GM23338 (cell line): ENCODE measurements around the gene CACNA2D3. TPM values are rescaled to one million over a fixed set of nuclear protein-coding genes. Genes with fewer than 3 reads are reported as not detected.

ENCODE experiments used
- ATAC-seq: fragments of 200-7000 bp; cut with Tn5 transposase; 3 replicates; pipeline ENCODE4 v1.9.1; 2020
- DNase-seq: peaks from one replicate; pipeline ENCODE4 v3.0.0-alpha.2; 2015; ENCODE audit warnings: low spot score
- H2AFZ ChIP-seq: fragments of 200-600 bp; sonication (generic); 2 replicates; pipeline ENCODE4 v1.8.0; 2016; ENCODE audit warnings: antibody characterized with exemption, mild to moderate bottlenecking, moderate library complexity
- H3F3A ChIP-seq: fragments of 200-600 bp; sonication (generic); replicated peaks from 2 replicates; pipeline ENCODE4 v1.8.0; 2017; ENCODE audit warnings: antibody characterized with exemption, mixed run types, low read depth
- H3K27ac ChIP-seq: fragments of 200-600 bp; sonication (generic); 2 replicates; pipeline ENCODE4 v1.6.1; 2016; ENCODE audit warnings: low read depth
- H3K27me3 ChIP-seq: fragments of 200-600 bp; sonication (generic); 2 replicates; pipeline ENCODE4 v1.8.0; 2016; ENCODE audit warnings: mild to moderate bottlenecking, mixed run types, moderate library complexity; ENCODE audit not compliant: insufficient read depth
- H3K36me3 ChIP-seq: fragments of 200-600 bp; sonication (generic); 2 replicates; pipeline ENCODE4 v1.8.0; 2016; ENCODE audit warnings: mild to moderate bottlenecking; ENCODE audit not compliant: insufficient read depth
- H3K4me1 ChIP-seq: fragments of 200-600 bp; sonication (generic); 2 replicates; pipeline ENCODE4 v1.8.0; 2016; ENCODE audit warnings: mild to moderate bottlenecking, moderate library complexity; ENCODE audit not compliant: insufficient read depth
- H3K4me2 ChIP-seq: fragments of 200-600 bp; sonication (generic); 2 replicates; pipeline ENCODE4 v1.7.1; 2017; ENCODE audit warnings: mixed run types
- H3K4me3 ChIP-seq: fragments of 200-600 bp; sonication (generic); 2 replicates; pipeline ENCODE4 v1.6.1; 2016; ENCODE audit warnings: mixed run types
- H3K79me2 ChIP-seq: fragments of 200-600 bp; sonication (generic); replicated peaks from 2 replicates; pipeline ENCODE4 v1.8.0; 2017; ENCODE audit warnings: mild to moderate bottlenecking; ENCODE audit not compliant: insufficient read depth
- H3K9me2 ChIP-seq: fragments of 200-600 bp; sonication (generic); 2 replicates; pipeline ENCODE4 v1.8.0; 2017; ENCODE audit not compliant: insufficient read depth
- H4K20me1 ChIP-seq: fragments of 200-600 bp; sonication (generic); replicated peaks from 2 replicates; pipeline ENCODE4 v1.8.0; 2017; ENCODE audit warnings: mild to moderate bottlenecking; ENCODE audit not compliant: insufficient read depth
- H3K27ac Mint-ChIP-seq: 2 replicates; pipeline ENCODE4 v1.8.0; 2020; ENCODE audit warnings: inconsistent platforms, mild to moderate bottlenecking, moderate library complexity, mixed read lengths
- H3K27me3 Mint-ChIP-seq: 3 replicates; pipeline ENCODE4 v1.8.0; 2022; ENCODE audit warnings: low read depth, mild to moderate bottlenecking, moderate library complexity, mixed read lengths, inconsistent platforms; ENCODE audit not compliant: insufficient read depth, poor library complexity
- H3K36me3 Mint-ChIP-seq: 3 replicates; pipeline ENCODE4 v1.8.0; 2021; ENCODE audit warnings: low read depth, mild to moderate bottlenecking, inconsistent platforms, moderate library complexity, mixed read lengths
- H3K4me1 Mint-ChIP-seq: 3 replicates; pipeline ENCODE4 v1.8.0; 2020; ENCODE audit warnings: mild to moderate bottlenecking, inconsistent platforms, mixed read lengths
- H3K4me3 Mint-ChIP-seq: 3 replicates; pipeline ENCODE4 v1.8.0; 2021; ENCODE audit warnings: moderate library complexity, mild to moderate bottlenecking, inconsistent platforms, mixed read lengths
- H3K9me3 Mint-ChIP-seq: 3 replicates; pipeline ENCODE4 v1.8.0; 2020; ENCODE audit warnings: moderate library complexity, mild to moderate bottlenecking, inconsistent platforms, mixed read lengths
- EZH2 ChIP-seq: fragments of 200-600 bp; sonication (generic); IDR thresholded peaks from one replicate; pipeline ENCODE4 v1.8.0; 2017; ENCODE audit warnings: antibody characterized with exemption, mild to moderate bottlenecking, low read depth; ENCODE audit not compliant: unreplicated experiment
- POLR2AphosphoS5 ChIP-seq: IDR thresholded peaks from 2 replicates; pipeline ENCODE4 v1.6.1; 2016; ENCODE audit warnings: antibody characterized with exemption, low read depth
- ZNF114 ChIP-seq: fragments of 250-450 bp; sonication (Bioruptor Pico); IDR thresholded peaks from 2 replicates; pipeline ENCODE4 v1.5.0; 2020; ENCODE audit warnings: mild to moderate bottlenecking, moderate library complexity
- ZNF331 ChIP-seq: fragments of 250-450 bp; sonication (Bioruptor Pico); IDR thresholded peaks from 2 replicates; pipeline ENCODE4 v1.5.0; 2020; ENCODE audit warnings: low read depth, mild to moderate bottlenecking, moderate library complexity
- polyA plus RNA-seq: library from polyadenylated mRNA; unstranded; fragments of >200 nt; fragmentation: Nextera tagmentation; extraction: Ambion mirVana; gene quantifications from 2 replicates; pipeline ENCODE4 v1.2.1, GENCODE V29; 2016
- total RNA-seq: library from RNA; depleted of rRNA; stranded (reverse); fragments of >200 nt; shearing (Covaris generic); gene quantifications from 2 replicates; pipeline ENCODE4 v1.2.3, GENCODE V29; 2014
- TF ChIP-seq, protein P1 (sequence below), 2 experiments: fragments of 200-600 bp in 1 of 2; sonication (generic) in 1 of 2; conservative IDR thresholded peaks; 2 replicates each; pipeline versions ENCODE4 v1.5.1 to v1.6.1; 2016 to 2017; ENCODE audit warnings: antibody characterized with exemption in 2 of 2, low read depth in 2 of 2, mild to moderate bottlenecking in 2 of 2, moderate library complexity in 1 of 2
- TF ChIP-seq, protein P2 (sequence below): IDR thresholded peaks from 2 replicates; pipeline ENCODE4 v1.6.1; 2016; ENCODE audit warnings: antibody characterized with exemption
- TF ChIP-seq, protein P3 (sequence below): IDR thresholded peaks from one replicate; pipeline ENCODE4 v1.6.1; 2018; ENCODE audit warnings: antibody characterized with exemption; ENCODE audit not compliant: unreplicated experiment

Gene CACNA2D3
- total and polyA plus RNA-seq, 2 experiments from 2014 or later: 2.2 to 2.3 TPM

DNA sequence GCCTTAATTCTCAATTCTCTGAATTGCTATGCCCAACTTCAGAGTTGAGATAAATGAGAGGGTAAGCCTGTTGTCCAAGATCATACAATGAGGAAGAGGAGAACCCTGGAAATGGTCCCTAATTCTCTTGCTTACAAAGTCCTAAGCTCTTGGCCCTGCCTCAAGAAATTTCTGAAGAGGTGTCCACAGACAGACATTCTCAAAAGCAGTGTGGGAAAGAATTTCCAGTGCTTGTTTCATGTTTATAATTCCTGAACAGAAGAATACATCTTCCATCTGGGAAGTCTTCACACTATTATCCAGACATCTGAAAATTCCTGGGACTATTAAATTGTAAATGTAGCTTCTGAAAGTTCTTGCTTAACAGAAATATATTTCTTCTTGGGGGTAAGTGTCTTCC, 972.3 kb downstream of the CACNA2D3 start (continued):
- TF ChIP-seq, protein P1, sequence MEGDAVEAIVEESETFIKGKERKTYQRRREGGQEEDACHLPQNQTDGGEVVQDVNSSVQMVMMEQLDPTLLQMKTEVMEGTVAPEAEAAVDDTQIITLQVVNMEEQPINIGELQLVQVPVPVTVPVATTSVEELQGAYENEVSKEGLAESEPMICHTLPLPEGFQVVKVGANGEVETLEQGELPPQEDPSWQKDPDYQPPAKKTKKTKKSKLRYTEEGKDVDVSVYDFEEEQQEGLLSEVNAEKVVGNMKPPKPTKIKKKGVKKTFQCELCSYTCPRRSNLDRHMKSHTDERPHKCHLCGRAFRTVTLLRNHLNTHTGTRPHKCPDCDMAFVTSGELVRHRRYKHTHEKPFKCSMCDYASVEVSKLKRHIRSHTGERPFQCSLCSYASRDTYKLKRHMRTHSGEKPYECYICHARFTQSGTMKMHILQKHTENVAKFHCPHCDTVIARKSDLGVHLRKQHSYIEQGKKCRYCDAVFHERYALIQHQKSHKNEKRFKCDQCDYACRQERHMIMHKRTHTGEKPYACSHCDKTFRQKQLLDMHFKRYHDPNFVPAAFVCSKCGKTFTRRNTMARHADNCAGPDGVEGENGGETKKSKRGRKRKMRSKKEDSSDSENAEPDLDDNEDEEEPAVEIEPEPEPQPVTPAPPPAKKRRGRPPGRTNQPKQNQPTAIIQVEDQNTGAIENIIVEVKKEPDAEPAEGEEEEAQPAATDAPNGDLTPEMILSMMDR (conservative IDR thresholded peaks at IDR 0.05; ENCODE audit: low read depth in 2 of 2): no peak
- TF ChIP-seq, protein P2, sequence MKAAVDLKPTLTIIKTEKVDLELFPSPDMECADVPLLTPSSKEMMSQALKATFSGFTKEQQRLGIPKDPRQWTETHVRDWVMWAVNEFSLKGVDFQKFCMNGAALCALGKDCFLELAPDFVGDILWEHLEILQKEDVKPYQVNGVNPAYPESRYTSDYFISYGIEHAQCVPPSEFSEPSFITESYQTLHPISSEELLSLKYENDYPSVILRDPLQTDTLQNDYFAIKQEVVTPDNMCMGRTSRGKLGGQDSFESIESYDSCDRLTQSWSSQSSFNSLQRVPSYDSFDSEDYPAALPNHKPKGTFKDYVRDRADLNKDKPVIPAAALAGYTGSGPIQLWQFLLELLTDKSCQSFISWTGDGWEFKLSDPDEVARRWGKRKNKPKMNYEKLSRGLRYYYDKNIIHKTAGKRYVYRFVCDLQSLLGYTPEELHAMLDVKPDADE: no peak
- TF ChIP-seq, protein P3, sequence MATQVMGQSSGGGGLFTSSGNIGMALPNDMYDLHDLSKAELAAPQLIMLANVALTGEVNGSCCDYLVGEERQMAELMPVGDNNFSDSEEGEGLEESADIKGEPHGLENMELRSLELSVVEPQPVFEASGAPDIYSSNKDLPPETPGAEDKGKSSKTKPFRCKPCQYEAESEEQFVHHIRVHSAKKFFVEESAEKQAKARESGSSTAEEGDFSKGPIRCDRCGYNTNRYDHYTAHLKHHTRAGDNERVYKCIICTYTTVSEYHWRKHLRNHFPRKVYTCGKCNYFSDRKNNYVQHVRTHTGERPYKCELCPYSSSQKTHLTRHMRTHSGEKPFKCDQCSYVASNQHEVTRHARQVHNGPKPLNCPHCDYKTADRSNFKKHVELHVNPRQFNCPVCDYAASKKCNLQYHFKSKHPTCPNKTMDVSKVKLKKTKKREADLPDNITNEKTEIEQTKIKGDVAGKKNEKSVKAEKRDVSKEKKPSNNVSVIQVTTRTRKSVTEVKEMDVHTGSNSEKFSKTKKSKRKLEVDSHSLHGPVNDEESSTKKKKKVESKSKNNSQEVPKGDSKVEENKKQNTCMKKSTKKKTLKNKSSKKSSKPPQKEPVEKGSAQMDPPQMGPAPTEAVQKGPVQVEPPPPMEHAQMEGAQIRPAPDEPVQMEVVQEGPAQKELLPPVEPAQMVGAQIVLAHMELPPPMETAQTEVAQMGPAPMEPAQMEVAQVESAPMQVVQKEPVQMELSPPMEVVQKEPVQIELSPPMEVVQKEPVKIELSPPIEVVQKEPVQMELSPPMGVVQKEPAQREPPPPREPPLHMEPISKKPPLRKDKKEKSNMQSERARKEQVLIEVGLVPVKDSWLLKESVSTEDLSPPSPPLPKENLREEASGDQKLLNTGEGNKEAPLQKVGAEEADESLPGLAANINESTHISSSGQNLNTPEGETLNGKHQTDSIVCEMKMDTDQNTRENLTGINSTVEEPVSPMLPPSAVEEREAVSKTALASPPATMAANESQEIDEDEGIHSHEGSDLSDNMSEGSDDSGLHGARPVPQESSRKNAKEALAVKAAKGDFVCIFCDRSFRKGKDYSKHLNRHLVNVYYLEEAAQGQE: no peak
- no peak for TF ChIP-seq ZNF331
- no peak for TF ChIP-seq EZH2
- no peak for TF ChIP-seq ZNF114 (CRISPR knock-in tag)

DNA sequence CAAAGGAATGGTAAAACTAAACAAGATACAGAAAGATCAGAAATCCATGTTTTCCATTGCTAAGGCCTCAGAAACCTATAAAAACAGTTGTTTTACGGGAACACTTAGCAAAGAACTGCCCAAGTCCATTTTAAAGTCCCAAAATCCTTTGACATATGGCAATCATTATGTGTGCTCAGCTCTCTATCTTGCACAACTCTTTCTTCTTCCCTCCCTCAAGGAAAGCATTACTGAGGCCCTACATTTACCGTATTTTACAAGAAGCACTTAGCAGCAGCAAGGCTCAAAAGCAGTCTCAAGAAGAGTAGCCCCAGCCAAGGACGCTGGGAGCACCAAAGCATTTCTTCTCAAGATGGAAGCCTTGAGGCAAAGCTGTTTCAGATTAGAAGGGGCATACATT, 975.1 kb downstream of the CACNA2D3 start:
- H3K4me2 ChIP-seq: no peak overlapping the region
- Mint-ChIP-seq H3K27me3 (no peaks in the 10 kb centered on the region), H3K27ac (no peak overlapping the region), H3K36me3 (no peaks in the 10 kb centered on the region), H3K4me1 (no peaks in the 10 kb centered on the region), H3K9me3 (no peaks in the 10 kb centered on the region; the same call in 2 of the 3 replicates), H3K4me3 (no peak overlapping the region)
- no peaks in the 10 kb centered on the region for H3K27me3 ChIP-seq
- H3K9me2 ChIP-seq: peaks cover 17% of the 10 kb centered on the region
- no peak overlapping the region for H3K27ac ChIP-seq
- no peak overlapping the region for H3K4me3 ChIP-seq
- H3F3A ChIP-seq: no peaks in the 10 kb centered on the region
- DNase-seq: no peak
- H3K4me1 ChIP-seq: no peaks in the 10 kb centered on the region
- ATAC-seq: no peak
- no peaks in the 10 kb centered on the region for H3K79me2 ChIP-seq
- H4K20me1 ChIP-seq: no peaks in the 10 kb centered on the region
- no peaks in the 10 kb centered on the region for H3K36me3 ChIP-seq
- H2AFZ ChIP-seq: no peak overlapping the region
- no peak for TF ChIP-seq EZH2
- TF ChIP-seq, protein P1 (conservative IDR thresholded peaks at IDR 0.05; ENCODE audit: low read depth in 2 of 2): no peak
- TF ChIP-seq, protein P3: no peak
- TF ChIP-seq POLR2AphosphoS5: no peak
